HCT116 (cell line): ENCODE results near the gene MYLK2. TPM values are rescaled to one million over a fixed set of nuclear protein-coding genes. Genes with fewer than 3 reads are reported as not detected.

Source experiments
- ATAC-seq: fragments of 200-7000 bp; cut with Tn5 transposase; 2 replicates; pipeline ENCODE4 v1.9.1; 2020; ENCODE audit warnings: mild to moderate bottlenecking, moderate library complexity
- BruUV-seq: library from RNA; stranded (reverse); fragments of 400-500 nt; replicated peaks from 2 replicates; lab custom pipeline; 2021; lab: Mats Ljungman, UMichigan
- CTCF ChIA-PET: fragments of 300-600 bp; sonication (Branson Sonifier 250); formaldehyde crosslinking; loops from one replicate; lab custom pipeline; 2021; ENCODE audit warnings: antibody characterized with exemption; lab: Charles Lee
- POLR2A ChIA-PET: fragments of 300-600, 350-600 bp; sonication (Branson Sonifier 250); formaldehyde crosslinking; loops from one replicate; lab custom pipeline; 2021; ENCODE audit warnings: antibody characterized with exemption; lab: Charles Lee
- RAD21 ChIA-PET, 2 experiments: fragments of 300-600 bp; sonication (Branson Sonifier 250); formaldehyde crosslinking; loops; one replicate each; lab custom pipeline; 2023; ENCODE audit warnings: low total read pairs in 2 of 2; ENCODE audit not compliant: uncharacterized antibody in 2 of 2, unreplicated experiment in 2 of 2, low non-redundant PET in 1 of 2; lab: Charles Lee
- DNase-seq: peaks from one replicate; pipeline ENCODE4 v3.0.0-alpha.2; 2010; ENCODE audit warnings: low read depth, low spot score
- H2AFZ ChIP-seq: fragments of 200-600 bp; shearing (Covaris generic), sonication (generic); 2 replicates; pipeline ENCODE4 v1.6.1; 2017; ENCODE audit warnings: low read depth, mixed run types, mixed read lengths, antibody characterized with exemption, low read length; ENCODE audit not compliant: poor library complexity, severe bottlenecking
- H3K27ac ChIP-seq: 2 replicates; pipeline ENCODE4 v1.5.1; 2012; ENCODE audit warnings: low read depth, low read length
- H3K27me3 ChIP-seq: fragments of 200-600 bp; sonication (generic); 2 replicates; pipeline ENCODE4 v1.6.1; 2016; ENCODE audit warnings: mixed run types, low read length, mixed read lengths; ENCODE audit not compliant: insufficient read depth
- H3K36me3 ChIP-seq, 2 experiments: fragments of 200-500 bp in 1 of 2; fragments of 200-600 bp in 1 of 2; sonication (Bioruptor generic) in 1 of 2; sonication (generic) in 1 of 2; 2 replicates each; pipeline versions ENCODE4 v1.5.1 to v1.6.1; 2014 to 2016; ENCODE audit warnings: low read length in 2 of 2, inconsistent platforms in 1 of 2, mixed read lengths in 1 of 2, mixed run types in 1 of 2; ENCODE audit not compliant: insufficient read depth in 2 of 2, control insufficient read depth in 1 of 2
- H3K4me1 ChIP-seq, 2 experiments: fragments of 200-600 bp in 1 of 2; sonication (generic) in 1 of 2; 2 replicates each; pipeline versions ENCODE4 v1.5.1 to v1.6.1; 2012 to 2017; ENCODE audit warnings: low read length in 2 of 2, inconsistent platforms in 1 of 2, mild to moderate bottlenecking in 1 of 2, mixed read lengths in 1 of 2, mixed run types in 1 of 2, moderate library complexity in 1 of 2; ENCODE audit not compliant: insufficient read depth in 2 of 2, control insufficient read depth in 1 of 2
- H3K4me2 ChIP-seq: fragments of 200-600 bp; sonication (generic); 2 replicates; pipeline ENCODE4 v1.6.1; 2017; ENCODE audit warnings: mixed run types, low read length, mixed read lengths
- H3K4me3 ChIP-seq, 2 experiments: fragments of 200-600 bp in 1 of 2; sonication (generic) in 1 of 2; replicated peaks in 1 of 2; 2 replicates each; pipeline ENCODE4 v1.5.1; 2011 to 2016; ENCODE audit warnings: low read length in 2 of 2, control low read depth in 1 of 2, low read depth in 1 of 2, mild to moderate bottlenecking in 1 of 2, mixed read lengths in 1 of 2, mixed run types in 1 of 2
- H3K79me2 ChIP-seq: fragments of 200-600 bp; sonication (generic); 2 replicates; pipeline ENCODE4 v1.6.1; 2017; ENCODE audit warnings: mild to moderate bottlenecking, mixed run types, low read length, moderate library complexity, mixed read lengths; ENCODE audit not compliant: insufficient read depth
- H3K9ac ChIP-seq: fragments of 200-600 bp; sonication (generic); 2 replicates; pipeline ENCODE4 v1.6.1; 2016; ENCODE audit warnings: low read length, mixed read lengths
- H3K9me2 ChIP-seq: fragments of 200-600 bp; sonication (generic), shearing (Covaris generic); 2 replicates; pipeline ENCODE4 v1.6.1; 2017; ENCODE audit warnings: mixed run types, mild to moderate bottlenecking, moderate library complexity; ENCODE audit not compliant: insufficient read depth
- H3K9me3 ChIP-seq, 2 experiments: fragments of 200-500 bp in 1 of 2; fragments of 200-600 bp in 1 of 2; sonication (Bioruptor generic) in 1 of 2; sonication (generic) in 1 of 2; 2 replicates each; pipeline ENCODE4 v1.6.1; 2014 to 2017; ENCODE audit warnings: low read length in 2 of 2, mixed read lengths in 2 of 2, inconsistent platforms in 1 of 2, low read depth in 1 of 2, mild to moderate bottlenecking in 1 of 2, mixed run types in 1 of 2, moderate library complexity in 1 of 2; ENCODE audit not compliant: control insufficient read depth in 1 of 2, insufficient read depth in 1 of 2
- H4K20me1 ChIP-seq: fragments of 200-600 bp; sonication (generic), shearing (Covaris generic); 2 replicates; pipeline ENCODE4 v1.6.1; 2017; ENCODE audit warnings: mixed run types, mild to moderate bottlenecking, moderate library complexity; ENCODE audit not compliant: insufficient read depth
- CBX3 ChIP-seq: IDR thresholded peaks from 2 replicates; pipeline ENCODE4 v1.6.1; 2012; ENCODE audit warnings: low read depth
- EZH2 ChIP-seq: fragments of 200-600 bp; sonication (generic); IDR thresholded peaks from 2 replicates; pipeline ENCODE4 v1.6.1; 2017; ENCODE audit warnings: antibody characterized with exemption, mixed run types
- EZH2phosphoT487 ChIP-seq: fragments of 200-600 bp; IDR thresholded peaks from 2 replicates; pipeline ENCODE4 v1.6.1; 2018; ENCODE audit warnings: antibody characterized with exemption, borderline replicate concordance
- FOSL1 ChIP-seq: IDR thresholded peaks from 2 replicates; pipeline ENCODE4 v1.6.1; 2012; ENCODE audit warnings: low read depth
- JUND ChIP-seq: IDR thresholded peaks from 2 replicates; pipeline ENCODE4 v1.6.1; 2012
- POLR2A ChIP-seq: IDR thresholded peaks from 2 replicates; pipeline ENCODE4 v1.7.0; 2011; ENCODE audit warnings: borderline replicate concordance; ENCODE audit not compliant: insufficient read depth, insufficient read length; ENCODE audit errors: extremely low read depth
- SP1 ChIP-seq: IDR thresholded peaks from 2 replicates; pipeline ENCODE4 v1.6.1; 2012; ENCODE audit warnings: low read depth
- TCF7L2 ChIP-seq: IDR thresholded peaks from 2 replicates; pipeline ENCODE4 v1.7.0; 2011; ENCODE audit warnings: borderline replicate concordance, inconsistent platforms; ENCODE audit not compliant: insufficient read depth, insufficient read length; ENCODE audit errors: extremely low read depth
- YY1 ChIP-seq: IDR thresholded peaks from 2 replicates; pipeline ENCODE4 v1.6.1; 2011; ENCODE audit warnings: low read length, low read depth, moderate library complexity, mild to moderate bottlenecking; ENCODE audit not compliant: insufficient replicate concordance; ENCODE audit errors: extremely low read depth
- ZFX ChIP-seq: fragments of 450-650 bp; IDR thresholded peaks from 2 replicates; pipeline ENCODE4 v1.6.1; 2017
- ZNF274 ChIP-seq: fragments of 200-500 bp; sonication (Bioruptor generic); IDR thresholded peaks from 2 replicates; pipeline ENCODE4 v1.6.1; 2014; ENCODE audit warnings: mild to moderate bottlenecking, low read depth, low read length, inconsistent platforms
- intact Hi-C: fragments of 100-400 bp; cut with micrococcal nuclease; formaldehyde crosslinking; loops from 2 replicates; pipeline ENCODE4 v1.10.0; 2022
- total RNA-seq: library from RNA; stranded (reverse); gene quantifications from one replicate; pipeline ENCODE4 v1.2.1, GENCODE V29; 2021; ENCODE audit not compliant: unreplicated experiment
- TF ChIP-seq, protein P1 (sequence below), 3 experiments: fragments of 200-600 bp in 1 of 3; sonication (generic) in 1 of 3; IDR thresholded peaks in 2 of 3; conservative IDR thresholded peaks in 1 of 3; 2 replicates each; pipeline ENCODE4 v1.5.1; 2012 to 2017; ENCODE audit warnings: low read depth in 2 of 3, low read length in 2 of 3, antibody characterized with exemption in 1 of 3, borderline replicate concordance in 1 of 3, control low read depth in 1 of 3, mild to moderate bottlenecking in 1 of 3, mixed read lengths in 1 of 3, mixed run types in 1 of 3, moderate library complexity in 1 of 3; ENCODE audit not compliant: insufficient read depth in 1 of 3
- TF ChIP-seq, protein P2 (sequence below): IDR thresholded peaks from 2 replicates; pipeline ENCODE4 v1.6.1; 2011; ENCODE audit warnings: mild to moderate bottlenecking, low read length, moderate library complexity; ENCODE audit not compliant: insufficient replicate concordance; ENCODE audit errors: extremely low read depth

Gene MYLK2
- total RNA-seq, 1 experiment from 2014 or later: 0.34 TPM

DNA sequence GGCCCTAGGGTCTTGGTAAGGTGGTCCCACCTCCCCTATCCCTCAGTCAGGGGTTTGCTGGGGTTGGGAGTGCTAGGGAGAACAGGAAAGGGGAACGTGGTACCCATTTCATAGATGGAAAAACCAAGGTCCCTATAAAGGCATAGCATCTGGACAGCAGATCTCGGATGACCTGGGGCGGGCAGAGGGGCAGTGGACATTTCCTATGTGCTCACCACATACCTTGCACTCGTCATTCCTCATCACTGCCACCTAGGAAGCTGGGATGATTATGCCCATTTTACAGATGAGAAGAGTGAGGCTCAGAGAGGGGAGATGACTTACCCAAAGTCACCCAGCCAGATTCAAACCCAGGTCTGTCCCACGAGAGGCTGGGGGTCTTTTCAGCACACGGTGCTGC is 12.1 kb downstream of the MYLK2 start:
- H3K79me2 ChIP-seq: no peaks in the 10 kb centered on the region
- TF ChIP-seq ZFX: no peak
- TF ChIP-seq YY1: no peak
- no peak for TF ChIP-seq JUND
- no peak for TF ChIP-seq SP1
- TF ChIP-seq FOSL1: no peak
- TF ChIP-seq ZNF274: no peak
- no peak for TF ChIP-seq CBX3
- TF ChIP-seq, protein P1, sequence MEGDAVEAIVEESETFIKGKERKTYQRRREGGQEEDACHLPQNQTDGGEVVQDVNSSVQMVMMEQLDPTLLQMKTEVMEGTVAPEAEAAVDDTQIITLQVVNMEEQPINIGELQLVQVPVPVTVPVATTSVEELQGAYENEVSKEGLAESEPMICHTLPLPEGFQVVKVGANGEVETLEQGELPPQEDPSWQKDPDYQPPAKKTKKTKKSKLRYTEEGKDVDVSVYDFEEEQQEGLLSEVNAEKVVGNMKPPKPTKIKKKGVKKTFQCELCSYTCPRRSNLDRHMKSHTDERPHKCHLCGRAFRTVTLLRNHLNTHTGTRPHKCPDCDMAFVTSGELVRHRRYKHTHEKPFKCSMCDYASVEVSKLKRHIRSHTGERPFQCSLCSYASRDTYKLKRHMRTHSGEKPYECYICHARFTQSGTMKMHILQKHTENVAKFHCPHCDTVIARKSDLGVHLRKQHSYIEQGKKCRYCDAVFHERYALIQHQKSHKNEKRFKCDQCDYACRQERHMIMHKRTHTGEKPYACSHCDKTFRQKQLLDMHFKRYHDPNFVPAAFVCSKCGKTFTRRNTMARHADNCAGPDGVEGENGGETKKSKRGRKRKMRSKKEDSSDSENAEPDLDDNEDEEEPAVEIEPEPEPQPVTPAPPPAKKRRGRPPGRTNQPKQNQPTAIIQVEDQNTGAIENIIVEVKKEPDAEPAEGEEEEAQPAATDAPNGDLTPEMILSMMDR (IDR thresholded peaks at IDR 0.05 in 2 of 3, conservative IDR thresholded peaks at IDR 0.05 in 1 of 3; ENCODE audit: borderline replicate concordance in 1 of 3, insufficient read depth in 1 of 3, low read depth in 2 of 3, low read length in 2 of 3): no peak
- TF ChIP-seq, protein P2, sequence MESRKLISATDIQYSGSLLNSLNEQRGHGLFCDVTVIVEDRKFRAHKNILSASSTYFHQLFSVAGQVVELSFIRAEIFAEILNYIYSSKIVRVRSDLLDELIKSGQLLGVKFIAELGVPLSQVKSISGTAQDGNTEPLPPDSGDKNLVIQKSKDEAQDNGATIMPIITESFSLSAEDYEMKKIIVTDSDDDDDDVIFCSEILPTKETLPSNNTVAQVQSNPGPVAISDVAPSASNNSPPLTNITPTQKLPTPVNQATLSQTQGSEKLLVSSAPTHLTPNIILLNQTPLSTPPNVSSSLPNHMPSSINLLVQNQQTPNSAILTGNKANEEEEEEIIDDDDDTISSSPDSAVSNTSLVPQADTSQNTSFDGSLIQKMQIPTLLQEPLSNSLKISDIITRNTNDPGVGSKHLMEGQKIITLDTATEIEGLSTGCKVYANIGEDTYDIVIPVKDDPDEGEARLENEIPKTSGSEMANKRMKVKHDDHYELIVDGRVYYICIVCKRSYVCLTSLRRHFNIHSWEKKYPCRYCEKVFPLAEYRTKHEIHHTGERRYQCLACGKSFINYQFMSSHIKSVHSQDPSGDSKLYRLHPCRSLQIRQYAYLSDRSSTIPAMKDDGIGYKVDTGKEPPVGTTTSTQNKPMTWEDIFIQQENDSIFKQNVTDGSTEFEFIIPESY: no peak
- no peak for TF ChIP-seq EZH2phosphoT487
- no peak for TF ChIP-seq POLR2A
- TF ChIP-seq TCF7L2: no peak
- no peak for TF ChIP-seq EZH2
- no peaks in the 10 kb centered on the region for H3K27me3 ChIP-seq
- BruUV-seq: no TSS peak
- POLR2A ChIA-PET: no interaction called here
- ATAC-seq (no peak), DNase-seq (no peak)
- H3K4me3 ChIP-seq: no peak overlapping the region
- no peak overlapping the region for H3K27ac ChIP-seq
- RAD21 ChIA-PET: no interaction called here
- H3K4me1 ChIP-seq: peaks cover 8 to 16% of the 10 kb centered on the region in 2 experiments
- intact Hi-C loops: no loop called here
- H3K36me3 ChIP-seq: no peaks in the 10 kb centered on the region
- no peak overlapping the region for H2AFZ ChIP-seq
- H3K9me2 ChIP-seq: no peaks in the 10 kb centered on the region
- no peak overlapping the region for H3K4me2 ChIP-seq
- H3K9ac ChIP-seq: no peak overlapping the region
- CTCF ChIA-PET: interaction anchor here (1.7 kb wide), 1 partner anchor 22 kb away, joined by 6 read pairs; no protein-coding TSS in a partner anchor
- H3K9me3 ChIP-seq: no peaks in the 10 kb centered on the region
- H4K20me1 ChIP-seq: no peaks in the 10 kb centered on the region
